GM21717 (cell line): ENCODE data around the gene TRAPPC5.

Source experiments
- ATAC-seq: cut with Tn5 transposase; IDR thresholded peaks from one replicate; pipeline ENCODE4 v1.9.1; 2021; ENCODE audit warnings: mild to moderate bottlenecking, moderate library complexity; ENCODE audit not compliant: unreplicated experiment

The TRAPPC5 gene

DNA sequence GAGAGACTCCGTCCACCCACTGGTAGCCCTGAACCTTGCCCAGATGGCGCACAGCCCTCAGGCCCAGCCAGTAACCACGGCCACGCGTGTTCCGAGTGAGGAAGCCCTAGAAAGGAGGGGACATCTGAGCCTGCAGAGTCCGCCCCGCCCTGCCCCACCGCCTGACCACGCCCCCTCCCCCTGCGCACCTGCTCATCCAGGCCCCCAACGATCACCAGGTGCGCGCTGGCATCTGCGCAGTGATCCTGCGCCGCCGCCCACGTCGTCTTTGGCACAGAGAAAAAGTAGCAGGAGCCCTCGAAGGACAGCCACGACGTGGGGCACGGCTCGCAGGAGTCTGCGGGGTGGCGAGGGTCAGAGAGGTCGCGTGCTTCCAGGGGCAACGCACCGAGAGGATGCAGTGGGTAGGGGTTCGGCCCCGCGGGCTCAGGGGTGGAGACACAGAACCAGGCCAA is 49.2 kb downstream of the TRAPPC5 start:
- no peak for ATAC-seq

DNA sequence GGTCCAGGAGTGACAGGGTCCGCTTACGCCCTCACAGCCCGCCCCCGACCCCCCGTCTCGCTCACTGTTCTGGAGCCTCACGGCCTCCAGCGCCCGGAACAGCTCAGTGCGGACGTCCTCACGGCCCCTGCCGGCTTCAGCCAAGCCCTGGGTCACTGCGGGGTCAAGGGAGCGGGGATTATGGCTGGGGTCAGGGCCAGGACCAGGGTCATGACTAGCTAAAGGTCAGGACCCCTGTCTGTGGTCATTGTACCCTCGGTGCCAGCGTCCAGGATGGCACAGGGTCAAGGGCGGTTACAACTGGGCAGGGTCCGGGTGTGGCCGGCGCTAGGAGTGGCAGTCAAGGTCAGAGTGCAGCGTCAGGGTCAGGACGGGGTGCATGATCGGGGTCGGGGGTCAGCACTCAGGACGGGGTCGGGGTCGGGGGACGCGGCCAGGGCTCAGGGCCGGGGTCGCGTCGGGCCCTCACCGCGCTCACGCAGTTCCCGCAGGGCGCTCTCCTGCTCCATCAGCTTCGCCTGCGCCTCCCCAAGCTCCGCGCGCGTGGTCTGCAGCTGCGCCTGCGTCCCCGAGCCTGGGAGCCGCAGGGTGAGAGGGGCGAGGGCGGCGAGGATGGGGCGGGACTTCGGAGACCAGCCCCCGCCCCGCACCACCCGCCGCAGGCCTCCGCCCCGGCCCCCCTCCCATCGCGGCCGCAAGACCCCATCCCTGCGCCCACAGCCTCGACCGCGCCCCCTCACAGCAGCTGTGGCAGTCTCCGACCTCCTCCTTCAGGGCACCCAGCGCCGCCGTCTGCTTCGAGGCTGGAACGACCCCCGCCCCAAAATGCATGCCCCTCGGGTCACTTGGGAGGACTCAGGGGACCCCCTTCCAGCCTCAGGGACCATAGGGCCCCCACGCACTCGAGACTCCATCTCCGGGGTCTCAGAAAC is 49.9 kb downstream of the TRAPPC5 start:
- no peak for ATAC-seq

DNA sequence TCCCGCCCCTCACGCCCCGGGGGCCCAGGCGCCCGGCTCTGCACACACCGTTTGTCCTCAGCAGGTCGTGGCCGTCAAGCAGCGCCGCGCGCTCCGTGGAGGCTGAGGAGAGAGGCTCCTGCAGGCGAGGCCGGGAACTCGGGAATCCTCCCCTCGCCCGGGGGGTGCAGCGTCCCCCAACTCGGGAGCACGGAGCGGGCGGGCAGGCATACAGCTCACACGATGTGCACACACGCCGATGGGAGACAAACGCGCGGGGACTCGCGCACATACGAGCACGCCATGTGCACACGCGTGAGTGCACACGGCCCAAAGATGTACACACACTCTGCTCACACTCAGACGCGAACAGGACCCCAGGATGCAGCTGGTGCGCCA is 50.6 kb downstream of the TRAPPC5 start:
- no peak for ATAC-seq

DNA sequence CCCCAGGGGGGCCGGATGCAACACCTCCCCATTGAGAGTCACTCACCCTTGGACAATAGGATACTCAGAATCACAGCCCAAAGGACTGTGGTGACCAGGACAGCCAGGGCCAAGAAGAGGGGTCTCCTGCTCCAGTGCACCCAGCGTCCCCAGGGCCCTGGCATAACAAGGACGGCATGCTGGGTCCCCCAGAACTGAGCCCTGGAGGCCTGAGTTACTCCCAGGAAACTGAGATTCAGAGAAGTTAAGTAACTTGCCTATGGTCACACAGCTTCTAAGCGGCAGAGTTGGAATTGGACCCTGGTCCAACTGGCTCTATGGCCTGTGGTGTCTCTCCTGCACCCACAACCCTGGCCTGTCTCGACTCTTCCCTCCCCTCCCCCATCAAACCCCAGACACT is 51.0 kb downstream of the TRAPPC5 start:
- no peak for ATAC-seq

DNA sequence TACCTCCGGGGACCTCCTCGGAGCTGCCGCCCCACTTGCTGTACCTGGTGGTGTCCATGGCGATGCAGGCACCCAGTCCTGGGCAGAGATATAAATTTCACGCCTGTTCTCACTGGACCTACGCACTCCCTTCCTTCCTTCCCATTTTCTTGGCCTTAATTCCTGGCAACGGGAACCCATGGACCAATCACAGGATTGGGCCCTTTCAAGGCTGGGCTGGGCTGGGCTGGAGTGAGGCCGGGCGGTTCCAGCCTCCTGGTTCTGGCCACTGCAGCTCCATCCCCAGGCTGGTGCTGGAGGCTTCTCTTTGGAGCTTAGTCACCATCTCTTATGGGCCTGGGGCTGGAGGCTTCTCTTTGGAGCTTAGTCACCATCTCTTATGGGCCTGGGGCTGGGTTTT is 51.4 kb downstream of the TRAPPC5 start, which contains the start of gene CLEC4G:
TSS of gene CLEC4G (minus strand) at position 66 of the 400 bp plus-strand sequence. CDS start at position 58, 8 bp downstream.
- no peak for ATAC-seq

DNA sequence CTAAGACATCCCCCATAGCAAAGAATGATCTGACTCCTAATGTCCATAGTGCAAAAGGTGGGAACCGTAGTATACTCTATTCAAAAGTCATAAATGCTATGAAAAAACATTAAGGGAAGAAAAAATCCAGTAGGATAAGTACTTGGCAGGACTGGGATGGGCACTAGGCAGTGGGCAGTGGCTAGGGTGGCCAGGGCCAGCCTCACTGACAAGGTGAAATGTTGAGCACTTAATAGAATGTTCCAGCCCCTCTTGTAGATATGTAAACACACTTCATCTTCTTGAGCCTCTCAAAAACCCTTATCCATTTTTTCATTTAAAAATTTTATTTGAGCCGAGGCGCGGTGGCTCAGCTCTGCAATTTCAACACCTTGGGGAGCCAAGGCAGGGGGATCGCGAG is 52.7 kb downstream of the TRAPPC5 start:
- ATAC-seq, result no peak

DNA sequence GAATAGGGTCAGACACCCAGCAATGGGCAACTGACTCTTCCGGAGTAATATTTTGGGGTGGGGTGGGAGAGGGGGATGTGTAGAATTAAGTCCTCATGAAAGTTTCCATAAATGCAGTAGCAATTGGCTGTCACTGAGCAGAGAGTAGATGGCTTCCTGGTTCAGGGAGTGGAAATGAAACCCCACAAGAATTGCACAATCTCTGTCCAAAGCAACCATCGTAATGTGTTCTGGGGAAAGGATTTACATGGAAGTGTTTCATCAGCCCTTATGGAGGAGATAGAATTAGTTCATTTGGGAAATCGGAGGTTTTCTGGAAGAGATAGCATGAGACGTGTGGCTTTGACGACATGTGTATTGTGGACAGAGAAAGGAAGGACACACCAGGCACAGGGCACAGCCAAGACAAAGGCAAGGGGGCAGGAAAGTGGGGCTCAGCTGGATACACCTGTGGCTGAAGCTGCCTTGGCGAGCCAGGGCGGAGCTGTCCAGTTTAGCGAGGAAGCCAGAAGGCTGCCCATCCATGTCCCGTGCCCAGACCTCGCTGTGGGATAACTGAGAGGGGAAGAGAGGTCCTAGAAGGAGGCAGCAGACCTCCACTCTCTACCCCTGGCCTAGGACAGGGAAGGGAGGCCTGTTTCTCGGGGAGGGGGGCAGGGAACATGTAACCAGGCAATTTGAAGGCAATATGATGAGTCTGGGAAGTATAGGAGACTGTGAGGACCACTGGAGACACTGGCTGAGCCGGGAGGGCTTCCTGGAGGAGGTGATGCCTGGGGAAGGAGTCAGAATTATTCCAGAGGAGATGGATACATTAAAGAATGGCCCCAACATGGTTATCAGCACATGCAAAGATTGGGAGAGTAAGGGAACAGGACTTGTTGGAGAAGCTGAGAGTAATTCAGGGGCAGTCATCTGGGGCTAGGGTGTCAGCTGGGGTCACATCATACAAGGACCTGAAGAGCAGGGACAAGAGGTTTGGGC is 53.9 kb downstream of the TRAPPC5 start:
- ATAC-seq, result no peak

DNA sequence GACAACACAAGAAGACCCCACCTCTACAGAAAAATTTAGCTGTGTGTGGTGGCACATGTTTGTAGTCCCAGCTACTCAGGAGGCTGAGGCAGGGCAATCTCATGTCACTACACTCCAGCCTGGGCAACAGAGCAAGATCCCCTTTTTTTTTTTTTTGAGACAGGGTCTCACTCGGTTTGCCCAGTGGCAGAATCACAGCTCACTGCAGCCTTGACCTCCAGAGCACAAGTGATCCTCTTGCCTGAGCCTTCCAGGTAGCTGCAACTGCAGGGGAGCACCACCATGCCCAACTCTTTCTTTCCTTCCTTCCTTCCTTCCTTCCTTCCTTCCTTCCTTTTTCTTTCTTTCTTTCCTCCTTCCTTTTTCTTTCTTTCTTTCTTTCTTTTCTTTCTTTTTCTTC is 55.5 kb downstream of the TRAPPC5 start:
- no peak for ATAC-seq

DNA sequence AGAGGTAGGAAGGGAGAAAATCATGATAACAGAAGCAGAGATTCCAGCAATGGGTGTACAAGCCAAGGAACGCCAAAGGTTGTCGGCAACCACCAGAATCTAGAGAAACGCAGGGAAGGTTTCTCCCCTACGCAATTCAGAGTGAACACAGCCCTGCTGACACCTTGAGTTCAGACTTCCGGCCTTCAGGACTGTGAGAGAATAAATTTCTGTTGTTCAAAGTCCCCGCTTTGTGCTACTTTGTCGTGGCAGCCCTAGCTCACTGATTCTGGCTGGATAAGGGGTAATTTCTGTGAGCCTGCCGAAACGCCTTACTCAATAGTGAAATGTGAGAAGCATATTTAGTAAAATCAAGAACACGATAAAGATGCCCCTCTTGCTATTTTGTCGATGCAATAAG is 56.6 kb downstream of the TRAPPC5 start:
- no peak for ATAC-seq
